Measurements from ENCODE around the gene ARHGEF17. TPM values are rescaled to one million over a fixed set of nuclear protein-coding genes. Genes with fewer than 3 reads are reported as not detected.
"Not testable (repeated sequence)": the region's sequence is repeated elsewhere in the genome, so short reads cannot be mapped to it uniquely, and the experiment has no call there.

Gene ARHGEF17
- total RNA-seq, 2 donors from 2014 or later, result 8.6 to 13.4 TPM

DNA sequence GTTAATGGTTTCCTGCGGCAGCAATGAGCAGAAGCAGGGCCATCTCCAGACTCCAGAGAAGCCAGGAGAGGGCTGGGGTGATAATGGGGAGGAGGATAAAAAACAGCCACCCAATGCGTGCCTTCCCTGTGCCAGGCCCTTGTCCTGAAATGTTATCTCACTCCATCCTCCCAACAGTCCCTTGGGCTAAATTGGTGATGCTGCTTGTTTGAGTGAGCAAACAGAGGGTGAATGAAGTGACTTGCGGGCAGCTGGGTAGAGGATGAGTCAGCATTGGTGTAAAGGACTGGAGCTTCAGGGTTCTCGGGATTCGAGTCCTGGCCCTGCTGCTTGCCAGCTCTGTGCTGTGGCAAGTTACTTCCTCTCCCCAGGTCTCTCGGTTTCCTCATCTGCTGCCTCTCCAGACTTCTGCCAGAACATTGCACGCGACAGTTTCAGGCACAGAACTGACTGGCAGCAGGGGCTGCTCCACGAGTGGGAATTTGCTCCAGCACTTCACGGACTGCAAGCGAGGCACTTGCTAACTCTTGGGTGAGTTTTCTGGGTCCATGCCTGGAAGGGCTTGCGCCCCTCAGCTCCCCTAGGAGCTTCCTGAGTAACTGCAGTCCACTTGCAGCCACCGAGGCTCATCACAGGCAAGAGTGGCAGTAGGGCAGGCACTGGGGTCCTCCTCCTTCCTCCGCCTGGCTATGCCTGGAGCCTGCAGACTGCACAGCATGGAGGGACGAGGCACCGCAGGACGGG is 36.0 kb upstream of the ARHGEF17 start, which contains the start of gene P2RY6:
P2RY6 (plus strand) TSS at position 403 of the 744 bp plus-strand sequence. CDS start 24,181 bp downstream, outside the sequence.
- H3K4me1 ChIP-seq, result no peaks in the 10 kb centered on the region
- peak within 1 kb of the TSS; percentile 4 for H3K4me3 ChIP-seq

DNA sequence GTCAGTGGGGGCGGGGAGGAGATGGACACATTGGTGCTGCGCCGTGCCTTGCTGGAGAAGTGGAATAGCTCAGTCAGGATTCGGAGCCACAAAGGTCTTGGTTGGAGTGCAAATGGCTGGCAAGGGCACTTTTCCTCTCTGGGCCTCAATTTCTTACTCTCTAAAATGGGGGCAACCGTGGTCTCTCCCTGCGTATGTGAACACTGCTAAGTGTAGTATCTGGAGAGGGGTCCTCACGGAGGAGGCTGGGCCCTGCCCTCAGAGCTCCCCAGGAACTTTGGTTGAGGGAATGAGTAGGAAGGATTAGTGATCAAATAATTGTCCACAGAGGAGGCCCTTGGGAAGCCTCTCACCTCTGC is 35.4 kb upstream of the ARHGEF17 start:
- no peaks in the 10 kb centered on the region for H3K4me1 ChIP-seq
- no peak overlapping the region for H3K27ac ChIP-seq
- intact Hi-C loops (cut with DNase I), result no loop called here
- peak overlapping the region; percentile 4 for H3K4me3 ChIP-seq
- H3K36me3 ChIP-seq, result no peaks in the 10 kb centered on the region
- no peak overlapping the region for H3K9ac ChIP-seq (ENCODE audit: low read depth in 2 of 2, low read length in 2 of 2)
- H3K9me3 ChIP-seq, result no peaks in the 10 kb centered on the region
- no peaks in the 10 kb centered on the region for H3K27me3 ChIP-seq
- TF ChIP-seq, protein P1, sequence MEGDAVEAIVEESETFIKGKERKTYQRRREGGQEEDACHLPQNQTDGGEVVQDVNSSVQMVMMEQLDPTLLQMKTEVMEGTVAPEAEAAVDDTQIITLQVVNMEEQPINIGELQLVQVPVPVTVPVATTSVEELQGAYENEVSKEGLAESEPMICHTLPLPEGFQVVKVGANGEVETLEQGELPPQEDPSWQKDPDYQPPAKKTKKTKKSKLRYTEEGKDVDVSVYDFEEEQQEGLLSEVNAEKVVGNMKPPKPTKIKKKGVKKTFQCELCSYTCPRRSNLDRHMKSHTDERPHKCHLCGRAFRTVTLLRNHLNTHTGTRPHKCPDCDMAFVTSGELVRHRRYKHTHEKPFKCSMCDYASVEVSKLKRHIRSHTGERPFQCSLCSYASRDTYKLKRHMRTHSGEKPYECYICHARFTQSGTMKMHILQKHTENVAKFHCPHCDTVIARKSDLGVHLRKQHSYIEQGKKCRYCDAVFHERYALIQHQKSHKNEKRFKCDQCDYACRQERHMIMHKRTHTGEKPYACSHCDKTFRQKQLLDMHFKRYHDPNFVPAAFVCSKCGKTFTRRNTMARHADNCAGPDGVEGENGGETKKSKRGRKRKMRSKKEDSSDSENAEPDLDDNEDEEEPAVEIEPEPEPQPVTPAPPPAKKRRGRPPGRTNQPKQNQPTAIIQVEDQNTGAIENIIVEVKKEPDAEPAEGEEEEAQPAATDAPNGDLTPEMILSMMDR (IDR thresholded peaks at IDR 0.05), result no peak
- no peak for DNase-seq

More for the DNA sequence above, 36.0 kb upstream of the ARHGEF17 start, which contains the start of gene P2RY6:
- no peaks in the 10 kb centered on the region for H3K27me3 ChIP-seq
- no peak within 1 kb of the TSS for H3K9ac ChIP-seq (ENCODE audit: low read depth in 2 of 2, low read length in 2 of 2)
- no peak for DNase-seq
- TF ChIP-seq, protein P1 (IDR thresholded peaks at IDR 0.05), result no peak
- H3K27ac ChIP-seq, result no peak within 1 kb of the TSS
- H3K9me3 ChIP-seq, result no peaks in the 10 kb centered on the region
- intact Hi-C loops (cut with DNase I), result no loop called here
- H3K36me3 ChIP-seq, result no peaks in the 10 kb centered on the region

DNA sequence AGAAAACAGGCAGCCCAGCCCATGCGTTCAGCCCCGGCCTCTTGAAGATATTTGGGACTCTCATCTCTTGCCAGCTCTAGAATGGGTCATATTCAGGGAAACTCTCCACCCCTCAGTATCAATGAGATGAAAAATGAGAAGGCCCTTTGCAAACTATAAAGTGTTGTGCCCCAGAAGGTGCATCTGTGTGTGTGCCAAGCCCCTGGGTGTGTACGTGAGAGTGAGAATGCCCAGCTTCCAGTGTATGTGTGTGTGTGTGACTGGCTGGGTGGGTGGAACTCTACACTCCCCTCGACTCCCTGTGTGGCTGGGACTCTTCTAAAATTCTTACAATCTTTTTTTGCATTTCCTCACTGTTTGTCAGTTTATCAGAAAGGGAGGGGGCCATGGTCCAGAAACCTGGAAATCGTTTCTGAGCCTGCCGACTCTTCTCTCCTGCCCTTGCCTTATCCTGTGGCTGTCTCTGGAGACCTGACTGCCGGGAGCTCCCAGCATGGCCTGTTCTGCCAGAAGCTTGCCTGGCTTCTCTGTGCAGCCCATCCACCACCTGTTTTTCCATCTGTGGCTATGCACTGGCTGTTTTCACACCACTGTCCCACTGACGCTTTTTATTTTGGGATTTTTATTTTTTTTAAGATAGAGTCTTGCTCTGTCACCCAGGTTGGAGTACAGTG is 34.7 kb upstream of the ARHGEF17 start:
- Histone ChIP-seq H3K27ac (no peak overlapping the region), H3K36me3 (no peaks in the 10 kb centered on the region), H3K9ac (ENCODE audit: low read depth in 2 of 2, low read length in 2 of 2) (no peak overlapping the region), H3K4me3 (no peak overlapping the region), H3K27me3 (no peaks in the 10 kb centered on the region), H3K4me1 (no peaks in the 10 kb centered on the region), H3K9me3 (no peaks in the 10 kb centered on the region)
- no peak for DNase-seq
- intact Hi-C loops (cut with DNase I), result no loop called here
- TF ChIP-seq, protein P1 (IDR thresholded peaks at IDR 0.05), result no peak

DNA sequence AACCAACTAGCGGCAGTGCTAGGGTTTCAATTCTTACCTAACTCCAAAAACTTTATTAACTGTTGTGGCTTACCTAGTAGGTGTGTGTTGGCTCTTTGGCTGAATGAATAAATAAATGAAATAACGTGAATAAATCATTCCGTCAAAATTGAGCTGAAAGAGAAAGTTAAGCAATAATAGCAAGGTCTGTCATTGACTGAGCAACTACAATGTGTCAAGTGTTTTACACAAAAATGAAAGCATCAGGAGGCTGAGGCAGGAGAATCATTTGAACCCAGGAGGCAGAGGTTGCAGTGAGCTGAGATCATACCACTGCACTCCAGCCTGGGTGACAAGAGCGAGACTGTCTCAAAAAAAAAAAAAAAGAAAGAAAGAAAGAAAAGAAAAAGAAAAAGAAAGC is 33.9 kb upstream of the ARHGEF17 start:
- H3K4me3 ChIP-seq; H3K4me1 ChIP-seq; H3K27ac ChIP-seq; H3K36me3 ChIP-seq; intact Hi-C loops (cut with DNase I); H3K9me3 ChIP-seq; DNase-seq; H3K9ac ChIP-seq (ENCODE audit: low read depth in 2 of 2, low read length in 2 of 2); H3K27me3 ChIP-seq: not testable (repeated sequence)

DNA sequence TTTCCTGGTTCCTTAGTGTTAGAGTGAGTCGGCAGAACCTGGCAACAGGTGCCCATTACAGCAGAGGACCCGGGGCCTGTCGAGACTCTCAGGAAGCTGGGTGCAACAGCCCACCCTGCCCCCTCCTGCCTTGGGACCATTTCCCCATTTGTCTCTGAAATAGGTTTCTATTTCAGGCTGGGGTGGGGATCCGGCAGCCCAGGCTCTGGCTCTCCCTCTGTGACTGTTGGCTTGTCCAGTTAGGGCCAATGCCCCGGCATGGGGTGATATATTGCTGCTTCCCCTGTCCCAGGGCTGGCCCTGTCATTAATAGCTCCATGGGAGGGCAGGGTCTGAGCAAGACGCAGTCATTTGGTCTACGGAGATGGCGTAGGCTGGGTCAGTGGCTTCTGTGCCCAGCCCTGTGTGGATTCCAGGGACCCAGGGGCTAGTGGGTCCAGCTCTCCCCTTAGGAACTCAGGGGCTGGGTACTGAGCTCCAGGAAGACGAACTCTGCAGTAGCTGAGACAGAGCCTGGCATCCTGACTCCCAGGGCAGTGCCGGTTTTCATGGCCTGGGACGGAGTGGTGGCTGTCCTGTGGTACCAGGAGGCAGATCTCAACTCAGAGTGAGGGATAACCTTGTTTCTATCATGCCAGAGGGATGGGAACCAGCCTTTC is 33.2 kb upstream of the ARHGEF17 start:
- intact Hi-C loops (cut with DNase I), result no loop called here
- H3K4me1 ChIP-seq, result no peaks in the 10 kb centered on the region
- TF ChIP-seq, protein P1 (IDR thresholded peaks at IDR 0.05), result no peak
- no peak for DNase-seq
- no peaks in the 10 kb centered on the region for H3K27me3 ChIP-seq
- no peaks in the 10 kb centered on the region for H3K36me3 ChIP-seq
- H3K27ac ChIP-seq, result no peak overlapping the region
- no peaks in the 10 kb centered on the region for H3K9me3 ChIP-seq
- no peak overlapping the region for H3K4me3 ChIP-seq
- H3K9ac ChIP-seq (ENCODE audit: low read depth in 2 of 2, low read length in 2 of 2), result peak overlapping the region in 1 of 2 donors; percentile 3
